ENCODE results near the gene GSTA2.
"Not testable (repeated sequence)": the region's sequence is repeated elsewhere in the genome, so short reads cannot be mapped to it uniquely, and the experiment has no call there.

Gene GSTA2

GRCh38 chr6:52790861-52791260, 27.6 kb upstream of the GSTA2 start:
- no peak for DNase-seq (ENCODE audit: low read depth)
- H3K4me3 ChIP-seq (ENCODE audit: low read depth, low read length): no peak overlapping the region
- TF ChIP-seq MAX (IDR thresholded peaks at IDR 0.05; ENCODE audit: low read depth, low read length) (no peak), MYC (IDR thresholded peaks at IDR 0.05; ENCODE audit: low read depth, low read length) (no peak), POLR2A (IDR thresholded peaks at IDR 0.05; ENCODE audit: extremely low read depth, insufficient read length) (no peak), CTCF (IDR thresholded peaks at IDR 0.05; ENCODE audit: low read depth, low read length) (no peak)

- not testable (repeated sequence) for DNase-seq (ENCODE audit: low read depth)
Measured at GRCh38 chr6:52789658-52790057, 26.4 kb upstream of the GSTA2 start.

GRCh38 chr6:52788478-52788877, 25.2 kb upstream of the GSTA2 start:
- no peak overlapping the region for H3K4me3 ChIP-seq (ENCODE audit: low read depth, low read length)
- peak; percentile 11 for DNase-seq (ENCODE audit: low read depth)
- TF ChIP-seq CTCF (IDR thresholded peaks at IDR 0.05; ENCODE audit: low read depth, low read length) (no peak), MYC (IDR thresholded peaks at IDR 0.05; ENCODE audit: low read depth, low read length) (no peak), MAX (IDR thresholded peaks at IDR 0.05; ENCODE audit: low read depth, low read length) (no peak), POLR2A (IDR thresholded peaks at IDR 0.05; ENCODE audit: extremely low read depth, insufficient read length) (no peak)

More at GRCh38 chr6:52789658-52790057, 26.4 kb upstream of the GSTA2 start:
- not testable (repeated sequence) for H3K4me3 ChIP-seq (ENCODE audit: low read depth, low read length)

GRCh38 chr6:52787917-52788316, 24.6 kb upstream of the GSTA2 start:
- no peak overlapping the region for H3K4me3 ChIP-seq (ENCODE audit: low read depth, low read length)
- no peak for DNase-seq (ENCODE audit: low read depth)
- TF ChIP-seq MYC (IDR thresholded peaks at IDR 0.05; ENCODE audit: low read depth, low read length): no peak
- TF ChIP-seq CTCF (IDR thresholded peaks at IDR 0.05; ENCODE audit: low read depth, low read length): no peak
- TF ChIP-seq POLR2A (IDR thresholded peaks at IDR 0.05; ENCODE audit: extremely low read depth, insufficient read length): no peak

- no peak for DNase-seq (ENCODE audit: low read depth)
- TF ChIP-seq MYC (IDR thresholded peaks at IDR 0.05; ENCODE audit: low read depth, low read length) (no peak), CTCF (IDR thresholded peaks at IDR 0.05; ENCODE audit: low read depth, low read length) (no peak), MAX (IDR thresholded peaks at IDR 0.05; ENCODE audit: low read depth, low read length) (no peak), POLR2A (IDR thresholded peaks at IDR 0.05; ENCODE audit: extremely low read depth, insufficient read length) (no peak)
- no peak overlapping the region for H3K4me3 ChIP-seq (ENCODE audit: low read depth, low read length)
Measured at GRCh38 chr6:52786249-52786956, 23.1 kb upstream of the GSTA2 start.

- not testable (repeated sequence) for H3K4me3 ChIP-seq (ENCODE audit: low read depth, low read length); DNase-seq (ENCODE audit: low read depth)
Measured at GRCh38 chr6:52782696-52783274, 19.5 kb upstream of the GSTA2 start.

- DNase-seq (ENCODE audit: low read depth); H3K4me3 ChIP-seq (ENCODE audit: low read depth, low read length): not testable (repeated sequence)
Measured at GRCh38 chr6:52782209-52782608, 18.9 kb upstream of the GSTA2 start.
